H54 (cell line): ENCODE results near the gene YAP1.
A peak's percentile ranks its signal among the peaks of the same experiment; 100 is the strongest.

Source experiments
- DNase-seq: peaks from one replicate; pipeline ENCODE4 v3.0.0; 2011; ENCODE audit warnings: low spot score, mixed read lengths; ENCODE audit not compliant: insufficient read length
- FAIRE-seq: peaks from 3 replicates; lab custom pipeline; 2011; peaks lifted over from hg19 to GRCh38; lab: Jason Lieb, UNC
- POLR2A ChIP-seq: IDR thresholded peaks from 2 replicates; pipeline ENCODE4 v1.6.1; 2011; ENCODE audit warnings: low read depth, mild to moderate bottlenecking, low read length

The YAP1 gene

DNA sequence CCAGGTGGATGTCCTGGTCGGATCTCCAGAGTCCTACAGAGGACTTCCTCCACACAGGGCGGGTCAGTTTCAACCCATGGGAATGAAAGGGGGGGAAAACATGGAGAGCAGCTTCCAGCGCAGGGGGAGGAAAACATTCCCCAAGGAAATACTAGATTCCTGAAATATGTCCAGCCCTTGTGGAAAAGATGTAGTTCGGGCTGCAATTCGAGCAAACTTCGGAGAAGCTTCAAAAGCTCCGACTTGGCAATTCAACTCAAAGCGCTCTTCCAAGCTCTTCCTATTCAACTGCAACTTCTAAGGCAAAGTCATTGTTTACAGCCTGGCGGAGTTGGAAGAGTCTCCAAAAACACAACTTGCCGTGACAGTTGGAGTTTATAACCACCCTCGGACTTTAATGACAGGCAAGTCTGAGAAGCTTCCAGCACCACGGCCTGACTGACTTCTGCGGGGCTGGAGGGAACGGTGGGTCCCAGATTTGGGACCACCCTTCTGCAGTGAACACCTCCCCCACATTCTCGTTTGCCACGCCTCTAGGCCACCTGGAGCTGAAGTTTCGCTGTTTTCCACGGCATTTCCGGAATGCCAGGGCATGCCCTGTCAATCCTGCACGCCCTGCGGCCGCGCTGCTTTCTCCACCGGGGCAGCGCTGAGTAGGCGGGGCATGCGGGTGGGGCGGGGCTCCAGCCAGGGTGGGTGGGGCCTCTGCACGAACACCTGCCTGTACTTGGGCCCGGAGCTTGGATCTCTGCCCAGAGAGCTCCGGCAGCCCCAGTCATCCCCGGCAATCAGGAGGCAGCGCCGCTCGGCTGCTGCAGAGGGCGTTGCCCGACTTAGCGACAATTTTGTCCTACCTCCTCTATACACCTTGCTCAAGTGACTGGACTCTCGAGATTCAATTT is 158.1 kb downstream of the YAP1 start:
- FAIRE-seq (peak; percentile 90), DNase-seq (peak; percentile 68)
- 0 out of 2 replicates have a peak, but pooled peaks have one; percentile 18 for TF ChIP-seq POLR2A

GRCh38 chr11:102268985-102269470 is 158.8 kb downstream of the YAP1 start:
- FAIRE-seq = no peak
- DNase-seq = no peak
- no peak for TF ChIP-seq POLR2A

DNA sequence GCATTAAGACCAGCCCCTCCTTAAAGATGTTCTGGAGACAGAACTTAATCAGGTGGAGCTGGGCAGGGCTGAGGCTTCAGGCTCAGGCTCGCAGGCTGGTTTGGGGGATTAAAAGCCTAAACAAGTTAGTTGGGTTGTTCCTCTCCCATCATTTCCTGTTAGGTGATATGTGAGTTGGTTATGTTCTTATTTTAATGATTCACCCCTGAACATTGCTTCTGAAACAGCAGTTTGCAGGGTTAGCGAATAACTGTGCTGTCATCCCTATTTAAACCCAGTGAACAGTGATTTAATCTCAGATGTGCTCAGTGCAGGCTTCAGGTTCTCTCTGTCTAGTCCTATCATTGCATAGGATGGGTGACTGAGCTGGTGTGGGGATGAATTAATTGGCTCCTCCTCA is 159.7 kb downstream of the YAP1 start:
- TF ChIP-seq POLR2A = no peak
- DNase-seq (peak; percentile 13), FAIRE-seq (peak; percentile 50)

DNA sequence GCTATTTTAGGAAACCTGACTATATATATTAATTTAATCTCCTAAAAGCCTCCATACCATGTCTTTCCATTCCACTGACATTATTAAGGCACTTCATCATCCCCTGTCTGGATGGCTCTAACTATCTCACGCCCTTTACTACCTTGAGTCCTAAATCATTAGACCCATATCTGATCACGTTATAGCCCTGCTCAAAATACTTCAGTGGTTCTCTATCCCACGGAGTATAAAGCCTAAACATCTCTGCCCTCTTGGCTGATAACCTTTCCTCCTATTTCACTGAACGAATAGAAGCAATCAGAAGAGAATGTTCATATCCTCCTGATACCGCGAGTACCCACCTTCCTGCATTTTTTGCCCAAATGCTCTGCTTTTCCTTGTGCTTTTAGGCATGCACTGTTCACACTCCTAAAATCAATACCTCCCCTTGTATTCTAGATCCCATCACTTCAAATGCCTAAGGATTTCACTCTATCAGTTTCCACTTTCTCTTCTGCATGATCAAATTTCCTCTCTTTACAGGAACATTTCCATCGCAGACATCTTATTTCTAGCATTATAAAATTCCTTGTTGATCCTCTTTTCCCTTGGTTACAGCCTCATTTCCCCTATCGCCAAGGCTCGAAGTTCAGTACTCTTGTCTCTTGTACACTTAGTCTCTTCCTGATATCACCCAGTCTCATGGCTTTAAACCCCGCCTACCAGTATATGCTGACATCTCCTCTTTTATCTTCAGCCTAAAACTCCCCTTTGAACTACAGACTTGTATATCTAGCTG is 162.0 kb downstream of the YAP1 start:
- TF ChIP-seq POLR2A = no peak
- DNase-seq (no peak), FAIRE-seq (no peak)

- TF ChIP-seq POLR2A = no peak
- DNase-seq (no peak), FAIRE-seq (no peak)
Measured at GRCh38 chr11:102274628-102275027, 164.4 kb downstream of the YAP1 start.

GRCh38 chr11:102276362-102276761 is 166.1 kb downstream of the YAP1 start:
- FAIRE-seq (no peak), DNase-seq (no peak)
- TF ChIP-seq POLR2A = no peak

- DNase-seq = no peak
- no peak for FAIRE-seq
- no peak for TF ChIP-seq POLR2A
Measured at GRCh38 chr11:102276783-102277182, 166.5 kb downstream of the YAP1 start.

DNA sequence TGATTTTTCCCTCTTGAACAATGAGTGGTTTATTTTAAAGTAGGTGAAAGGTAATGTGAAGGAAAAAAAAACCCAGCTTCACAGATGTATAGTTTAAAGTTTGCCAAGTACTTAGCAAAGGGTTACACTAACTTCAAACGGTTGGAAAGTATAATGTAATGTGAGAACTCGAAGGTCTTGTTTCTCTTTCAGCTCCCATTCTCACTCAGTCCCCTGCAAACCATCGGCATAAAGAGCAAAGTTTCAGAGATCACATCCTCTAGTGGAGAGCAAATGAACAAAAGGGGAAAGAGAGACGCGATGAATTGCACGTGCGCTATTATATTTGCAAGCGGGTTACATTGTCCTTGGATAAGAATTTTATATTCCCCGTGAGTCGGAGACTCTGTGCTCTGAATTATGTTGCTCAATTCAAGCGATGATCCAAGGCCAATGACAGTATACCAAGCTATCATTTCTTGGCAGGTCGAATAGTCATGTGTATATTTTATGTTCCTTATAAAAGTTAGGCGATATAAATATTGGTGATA is 169.5 kb downstream of the YAP1 start:
- no peak for TF ChIP-seq POLR2A
- DNase-seq = no peak
- FAIRE-seq = peak; percentile 43

- no peak for DNase-seq
- no peak for FAIRE-seq
- no peak for TF ChIP-seq POLR2A
Measured at GRCh38 chr11:102280245-102280833, 170.1 kb downstream of the YAP1 start.
